Fibroblast of the aortic adventitia (primary cell): Measurements from ENCODE around the gene BRCA2. TPM values are rescaled to one million over a fixed set of nuclear protein-coding genes. Genes with fewer than 3 reads are reported as not detected.

Experiments
- DNase-seq: peaks from one replicate; pipeline ENCODE4 v3.0.0-alpha.2; 2010; ENCODE audit warnings: low read depth
- H3K4me3 ChIP-seq: 2 replicates; pipeline ENCODE4 v1.5.1; 2011; ENCODE audit warnings: low read depth, mild to moderate bottlenecking, control low read depth, low read length, moderate library complexity
- CTCF ChIP-seq: IDR thresholded peaks from 2 replicates; pipeline ENCODE4 v1.5.1; 2011; ENCODE audit warnings: mild to moderate bottlenecking, low read length, control low read depth, inconsistent platforms; ENCODE audit not compliant: insufficient read depth
- total RNA-seq: library from RNA; depleted of rRNA; stranded (reverse); fragments of >200 nt; gene quantifications from 2 replicates; pipeline ENCODE4 v1.2.3, GENCODE V29; 2012; ENCODE audit warnings: low replicate concordance

BRCA2 gene
- total RNA-seq, 1 donor, result 23.1 TPM

- H3K4me3 ChIP-seq, result no peak overlapping the region
- TF ChIP-seq CTCF, result no peak
- no peak for DNase-seq
These were observed 69.4 kb downstream of the BRCA2 start for GRCh38 chr13:32384702-32385101.

- no peak for TF ChIP-seq CTCF
- H3K4me3 ChIP-seq, result no peak overlapping the region
- no peak for DNase-seq
These were observed 70.1 kb downstream of the BRCA2 start for GRCh38 chr13:32385410-32385809.

GRCh38 chr13:32390048-32390447, 74.7 kb downstream of the BRCA2 start:
- DNase-seq, result no peak
- no peak overlapping the region for H3K4me3 ChIP-seq
- TF ChIP-seq CTCF, result no peak

- no peak overlapping the region for H3K4me3 ChIP-seq
- TF ChIP-seq CTCF, result no peak
- DNase-seq, result no peak
These were observed 75.2 kb downstream of the BRCA2 start for GRCh38 chr13:32390484-32390883.

GRCh38 chr13:32391101-32391619, 75.9 kb downstream of the BRCA2 start:
- H3K4me3 ChIP-seq, result no peak overlapping the region
- no peak for TF ChIP-seq CTCF
- no peak for DNase-seq

- no peak overlapping the region for H3K4me3 ChIP-seq
- TF ChIP-seq CTCF, result no peak
- DNase-seq, result no peak
These were observed 87.8 kb downstream of the BRCA2 start for GRCh38 chr13:32403108-32403507.

- no peak for DNase-seq
- no peak overlapping the region for H3K4me3 ChIP-seq
- no peak for TF ChIP-seq CTCF
These were observed 92.5 kb downstream of the BRCA2 start for GRCh38 chr13:32407854-32408253.
